Breast epithelium (tissue), 4 donors: ENCODE results near the gene PDCD2L. TPM values are rescaled to one million over a fixed set of nuclear protein-coding genes. Genes with fewer than 3 reads are reported as not detected.

ENCODE experiments used
- DNase-seq, 2 donors: peaks; one replicate each; pipeline ENCODE4 v3.0.0-alpha.2; 2019; ENCODE audit warnings: low spot score in 2 of 2
- H3K27ac ChIP-seq, 2 donors: fragments of 200-600 bp; sonication (generic) in 1 of 2; one replicate each; pipeline ENCODE4 v1.5.1; 2016 to 2019; ENCODE audit warnings: mild to moderate bottlenecking in 1 of 2
- H3K27me3 ChIP-seq, 2 donors: fragments of 200-600 bp; sonication (generic) in 1 of 2; one replicate each; pipeline versions ENCODE4 v1.5.1 to v1.6.0; 2017 to 2019; ENCODE audit warnings: control low read depth in 1 of 2, mild to moderate bottlenecking in 1 of 2
- H3K36me3 ChIP-seq: fragments of 200-600 bp; one replicate; pipeline ENCODE4 v1.5.1; 2019
- H3K4me1 ChIP-seq, 2 donors: fragments of 200-600 bp; sonication (generic); one replicate each; pipeline ENCODE4 v1.5.1; 2016 to 2019; ENCODE audit warnings: control low read depth in 1 of 2
- H3K4me3 ChIP-seq, 3 donors: fragments of 200-600 bp; sonication (generic); 1 replicate in 2 of 3; 2 replicates in 1 of 3; pipeline ENCODE4 v1.5.1; 2016 to 2019; ENCODE audit warnings: mild to moderate bottlenecking in 3 of 3, moderate library complexity in 2 of 3
- H3K9me3 ChIP-seq, 2 donors: fragments of 200-600 bp; sonication (generic) in 1 of 2; one replicate each; pipeline ENCODE4 v1.5.1; 2016 to 2019; ENCODE audit warnings: control low read depth in 1 of 2
- POLR2A ChIP-seq: fragments of 450-650 bp; IDR thresholded peaks from one replicate; pipeline ENCODE4 v1.6.1; 2016; ENCODE audit warnings: antibody characterized with exemption, mild to moderate bottlenecking, moderate library complexity
- POLR2AphosphoS5 ChIP-seq, 3 donors: sonication (generic); formaldehyde crosslinking; IDR thresholded peaks; one replicate each; pipeline ENCODE4 v1.6.1; 2017; ENCODE audit warnings: antibody characterized with exemption in 3 of 3
- intact Hi-C: fragments of 100-400 bp; cut with DNase I; formaldehyde crosslinking; loops from one replicate; pipeline ENCODE4 v1.15.1; 2023; ENCODE audit warnings: low total_unique reads
- total RNA-seq, 3 donors: library from RNA; depleted of rRNA; stranded (reverse); fragments of >200 nt; gene quantifications; one replicate each; pipeline ENCODE4 v1.1.0, GENCODE V29; 2016
- TF ChIP-seq, protein P1 (sequence below), 3 donors: fragments of 450-650 bp; IDR thresholded peaks; one replicate each; pipeline ENCODE4 v1.5.1; 2016 to 2017; ENCODE audit warnings: antibody characterized with exemption in 3 of 3, mild to moderate bottlenecking in 3 of 3, moderate library complexity in 3 of 3

The PDCD2L gene
- total RNA-seq, 3 donors from 2014 or later = 7.8 to 15.7 (median 10.9) TPM

DNA sequence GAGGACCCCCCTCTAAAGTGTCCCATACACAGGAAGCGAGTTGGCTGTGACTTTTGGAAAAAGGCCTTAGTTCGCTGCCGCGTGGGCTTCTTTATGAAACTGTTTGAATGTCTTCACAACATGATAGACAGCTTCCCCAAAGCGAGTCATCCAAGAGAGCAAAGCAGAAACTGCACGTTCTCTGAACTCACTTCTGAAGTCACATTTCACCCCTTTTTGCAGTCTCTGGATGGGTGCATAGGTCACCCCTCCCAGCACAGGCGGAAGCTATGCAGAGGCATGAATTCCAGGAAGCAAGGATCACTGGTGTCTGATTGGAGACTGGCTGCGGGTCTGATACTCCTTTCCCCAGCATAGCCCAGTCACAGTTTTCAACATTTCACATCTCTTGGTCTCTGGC is 28.6 kb upstream of the PDCD2L start:
- Histone ChIP-seq H3K9me3 (no peaks in the 10 kb centered on the region), H3K27me3 (no peaks in the 10 kb centered on the region), H3K4me1 (no peaks in the 10 kb centered on the region), H3K36me3 (peaks cover 5% of the 10 kb centered on the region), H3K4me3 (no peak overlapping the region), H3K27ac (no peak overlapping the region)
- TF ChIP-seq POLR2A = no peak
- TF ChIP-seq, protein P1, sequence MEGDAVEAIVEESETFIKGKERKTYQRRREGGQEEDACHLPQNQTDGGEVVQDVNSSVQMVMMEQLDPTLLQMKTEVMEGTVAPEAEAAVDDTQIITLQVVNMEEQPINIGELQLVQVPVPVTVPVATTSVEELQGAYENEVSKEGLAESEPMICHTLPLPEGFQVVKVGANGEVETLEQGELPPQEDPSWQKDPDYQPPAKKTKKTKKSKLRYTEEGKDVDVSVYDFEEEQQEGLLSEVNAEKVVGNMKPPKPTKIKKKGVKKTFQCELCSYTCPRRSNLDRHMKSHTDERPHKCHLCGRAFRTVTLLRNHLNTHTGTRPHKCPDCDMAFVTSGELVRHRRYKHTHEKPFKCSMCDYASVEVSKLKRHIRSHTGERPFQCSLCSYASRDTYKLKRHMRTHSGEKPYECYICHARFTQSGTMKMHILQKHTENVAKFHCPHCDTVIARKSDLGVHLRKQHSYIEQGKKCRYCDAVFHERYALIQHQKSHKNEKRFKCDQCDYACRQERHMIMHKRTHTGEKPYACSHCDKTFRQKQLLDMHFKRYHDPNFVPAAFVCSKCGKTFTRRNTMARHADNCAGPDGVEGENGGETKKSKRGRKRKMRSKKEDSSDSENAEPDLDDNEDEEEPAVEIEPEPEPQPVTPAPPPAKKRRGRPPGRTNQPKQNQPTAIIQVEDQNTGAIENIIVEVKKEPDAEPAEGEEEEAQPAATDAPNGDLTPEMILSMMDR (IDR thresholded peaks at IDR 0.05) = no peak
- TF ChIP-seq POLR2AphosphoS5 (IDR thresholded peaks at IDR 0.05) = no peak
- DNase-seq = no peak
- intact Hi-C loops = no loop called here

DNA sequence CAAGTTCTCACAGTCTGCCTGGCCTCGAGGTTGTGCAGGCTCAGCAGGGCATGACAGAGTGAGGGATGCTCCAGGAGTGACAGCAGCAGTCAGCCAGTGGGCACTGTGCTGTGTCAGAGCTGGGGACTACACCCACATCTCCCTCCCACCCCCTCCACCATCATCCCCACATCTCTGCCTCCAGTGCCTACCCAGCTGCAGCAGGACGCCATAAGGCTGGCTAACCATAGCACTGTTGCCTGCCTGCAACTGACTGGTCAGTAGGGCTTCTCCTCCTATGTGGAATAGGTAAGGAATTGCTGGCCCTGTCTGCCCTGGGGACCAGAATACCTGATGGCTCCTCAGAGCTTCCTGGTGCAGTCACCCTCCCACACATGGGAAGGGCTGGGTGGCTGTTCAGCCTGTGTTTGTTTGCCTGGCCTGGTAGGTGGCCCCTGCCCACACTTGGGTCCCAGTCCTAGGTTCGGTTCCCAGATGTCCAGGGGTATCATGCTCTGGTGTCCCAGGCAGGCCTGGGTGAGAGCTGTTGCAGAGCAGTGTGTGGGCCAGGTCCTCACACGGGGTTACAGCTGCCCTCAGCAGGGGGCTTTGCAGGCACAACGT is 23.5 kb upstream of the PDCD2L start:
- H3K27me3 ChIP-seq = no peaks in the 10 kb centered on the region
- H3K27ac ChIP-seq = no peak overlapping the region
- intact Hi-C loops = no loop called here
- peaks cover 5% of the 10 kb centered on the region for H3K36me3 ChIP-seq
- no peak for TF ChIP-seq POLR2AphosphoS5 (IDR thresholded peaks at IDR 0.05)
- no peak for TF ChIP-seq POLR2A
- TF ChIP-seq, protein P1 (IDR thresholded peaks at IDR 0.05) = no peak
- no peak for DNase-seq
- no peak overlapping the region for H3K4me3 ChIP-seq
- no peaks in the 10 kb centered on the region for H3K4me1 ChIP-seq
- H3K9me3 ChIP-seq = no peaks in the 10 kb centered on the region

DNA sequence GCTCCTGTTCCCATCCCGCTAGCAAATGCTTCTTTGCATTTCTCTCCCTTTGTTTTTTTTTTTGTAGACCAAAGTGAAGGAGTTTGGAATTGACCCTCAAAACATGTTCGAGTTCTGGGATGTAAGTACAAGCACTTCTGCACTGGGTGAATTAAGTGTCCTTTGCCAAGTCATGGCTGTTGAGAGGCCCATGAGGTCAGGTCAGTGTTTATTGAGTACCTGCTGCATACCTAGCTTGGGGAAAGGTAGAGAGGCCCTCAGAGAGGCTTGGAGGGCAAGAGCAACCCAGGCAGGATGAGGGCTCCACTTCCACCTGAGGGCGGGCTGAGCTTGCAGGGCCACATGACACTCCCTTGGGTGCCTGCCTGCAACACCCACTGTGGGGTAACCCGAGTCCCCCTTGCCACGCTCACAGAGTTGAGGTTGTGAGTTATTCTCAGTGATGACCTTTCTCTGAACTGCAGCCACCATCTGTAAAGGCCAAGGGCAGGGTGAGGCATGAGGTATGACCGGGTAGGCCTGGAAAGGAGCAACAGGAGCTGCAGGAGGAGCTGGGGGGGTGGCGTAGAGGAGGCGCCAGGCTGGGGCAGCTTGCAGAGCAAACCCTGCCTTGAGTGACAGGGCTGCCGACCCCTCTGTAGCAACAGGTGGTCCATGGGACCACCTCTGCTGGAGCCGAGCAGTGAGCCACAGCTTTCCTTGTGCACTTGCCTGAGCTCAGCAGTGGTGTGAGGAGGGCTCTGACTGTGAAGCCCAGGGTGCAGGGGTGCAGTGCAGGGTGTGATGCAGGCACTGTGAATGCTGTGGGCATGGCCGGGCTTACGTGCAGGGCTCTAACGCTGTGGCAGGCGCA is 22.6 kb upstream of the PDCD2L start:
- peaks cover 5% of the 10 kb centered on the region for H3K36me3 ChIP-seq
- no peak overlapping the region for H3K27ac ChIP-seq
- DNase-seq = no peak
- H3K4me3 ChIP-seq = no peak overlapping the region
- TF ChIP-seq POLR2AphosphoS5 (IDR thresholded peaks at IDR 0.05) (no peak), POLR2A (no peak)
- TF ChIP-seq, protein P1 (IDR thresholded peaks at IDR 0.05) = no peak
- H3K9me3 ChIP-seq = no peaks in the 10 kb centered on the region
- no peaks in the 10 kb centered on the region for H3K4me1 ChIP-seq
- H3K27me3 ChIP-seq = no peaks in the 10 kb centered on the region
- intact Hi-C loops = no loop called here

DNA sequence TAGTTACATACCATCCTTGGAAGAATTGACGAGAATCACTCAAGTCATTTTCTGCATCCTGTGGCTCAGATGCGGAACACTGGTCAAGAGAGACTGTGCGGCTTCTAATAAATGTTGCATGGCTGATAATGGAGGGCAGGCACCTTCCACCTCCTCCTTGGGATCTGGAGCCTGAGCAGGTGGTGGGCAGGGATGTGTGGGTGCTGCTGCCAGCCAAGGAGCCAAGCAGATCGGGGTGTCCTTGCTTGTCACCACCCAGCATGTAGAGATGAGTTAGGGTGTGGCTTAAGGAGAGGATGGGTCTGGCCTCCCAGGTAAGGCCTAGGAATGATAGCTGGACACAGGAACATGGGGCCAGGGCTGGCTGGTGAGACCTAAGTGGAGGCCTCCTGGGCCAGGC is 21.7 kb upstream of the PDCD2L start:
- Histone ChIP-seq H3K9me3 (no peaks in the 10 kb centered on the region), H3K4me3 (no peak overlapping the region), H3K27me3 (no peaks in the 10 kb centered on the region), H3K4me1 (no peaks in the 10 kb centered on the region), H3K27ac (no peak overlapping the region), H3K36me3 (peaks cover 5% of the 10 kb centered on the region)
- DNase-seq = no peak
- TF ChIP-seq POLR2AphosphoS5 (IDR thresholded peaks at IDR 0.05) (no peak), POLR2A (no peak)
- TF ChIP-seq, protein P1 (IDR thresholded peaks at IDR 0.05) = no peak
- intact Hi-C loops = no loop called here

DNA sequence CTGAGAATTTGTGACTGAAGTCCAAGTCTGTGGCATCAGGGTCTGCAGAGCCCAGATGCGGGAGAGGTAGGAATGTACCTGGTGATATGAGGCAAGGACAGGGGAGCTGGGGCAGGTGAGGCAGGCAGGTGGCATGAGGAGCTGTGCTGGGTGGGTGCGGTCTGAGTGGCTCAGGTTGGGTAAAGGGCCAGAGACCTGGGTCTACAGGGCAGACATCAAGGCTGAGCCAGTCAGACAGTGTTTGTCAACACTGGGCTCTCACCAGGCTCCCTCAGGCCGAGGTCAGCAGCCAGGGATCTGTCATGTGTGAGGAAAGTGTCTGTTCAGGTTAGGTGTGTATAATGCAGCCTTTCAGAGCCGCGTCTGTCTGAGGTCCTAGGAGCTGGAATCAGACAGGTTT is 20.6 kb upstream of the PDCD2L start:
- Histone ChIP-seq H3K4me3 (no peak overlapping the region), H3K9me3 (no peaks in the 10 kb centered on the region), H3K27me3 (no peaks in the 10 kb centered on the region), H3K4me1 (no peaks in the 10 kb centered on the region), H3K27ac (no peak overlapping the region), H3K36me3 (peaks cover 5% of the 10 kb centered on the region)
- TF ChIP-seq, protein P1 (IDR thresholded peaks at IDR 0.05) = no peak
- TF ChIP-seq POLR2AphosphoS5 (IDR thresholded peaks at IDR 0.05) (no peak), POLR2A (no peak)
- DNase-seq = no peak
- intact Hi-C loops = no loop called here
